Measurements from ENCODE around the gene OSBP2.

The OSBP2 gene

DNA sequence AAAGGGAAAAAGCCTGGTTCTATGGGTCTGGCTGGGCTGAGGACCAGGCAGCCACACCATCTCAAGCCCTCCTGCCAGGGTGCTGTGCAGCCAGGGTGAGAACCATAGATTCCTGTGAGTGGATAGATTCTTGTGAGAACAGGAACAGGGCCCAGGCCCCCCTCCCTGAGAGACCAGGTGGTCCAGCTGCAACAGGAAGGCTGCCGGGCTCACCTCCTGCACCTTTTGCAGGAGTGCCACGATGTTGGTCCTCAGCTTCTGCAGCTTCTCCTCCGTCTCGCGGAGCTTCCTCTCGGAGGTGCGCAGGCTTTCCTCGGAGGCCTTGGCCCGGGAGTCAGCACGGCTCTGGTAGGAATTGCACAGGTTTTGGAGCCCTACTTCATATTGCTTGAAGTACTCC lies 233.1 kb downstream of the OSBP2 start:
- no peak overlapping the region for H3K4me3 ChIP-seq (ENCODE audit: low read length)
- no peak for TF ChIP-seq ZNF274 (IDR thresholded peaks at IDR 0.05; ENCODE audit: low read depth, low read length)

DNA sequence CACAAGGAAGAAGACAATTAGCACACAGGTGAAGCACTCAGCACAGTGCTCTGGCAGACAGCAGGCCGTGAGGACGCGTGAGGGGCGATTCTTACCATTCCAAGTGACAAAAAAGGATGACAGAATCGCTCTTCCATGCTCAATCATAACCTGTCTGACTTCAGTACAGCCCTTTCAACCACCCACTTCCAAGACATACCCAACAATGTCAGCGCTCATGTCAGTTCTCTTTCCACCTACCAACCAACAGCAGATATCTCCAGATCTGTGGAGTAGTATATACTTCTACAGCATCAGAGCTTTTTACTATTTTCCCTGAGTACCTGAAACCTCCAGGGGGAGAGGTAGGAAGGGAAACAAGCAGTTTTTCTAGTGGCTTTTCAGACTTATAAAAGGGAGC lies 233.7 kb downstream of the OSBP2 start:
- no peak for TF ChIP-seq ZNF274 (IDR thresholded peaks at IDR 0.05; ENCODE audit: low read depth, low read length)
- no peak overlapping the region for H3K4me3 ChIP-seq (ENCODE audit: low read length)

DNA sequence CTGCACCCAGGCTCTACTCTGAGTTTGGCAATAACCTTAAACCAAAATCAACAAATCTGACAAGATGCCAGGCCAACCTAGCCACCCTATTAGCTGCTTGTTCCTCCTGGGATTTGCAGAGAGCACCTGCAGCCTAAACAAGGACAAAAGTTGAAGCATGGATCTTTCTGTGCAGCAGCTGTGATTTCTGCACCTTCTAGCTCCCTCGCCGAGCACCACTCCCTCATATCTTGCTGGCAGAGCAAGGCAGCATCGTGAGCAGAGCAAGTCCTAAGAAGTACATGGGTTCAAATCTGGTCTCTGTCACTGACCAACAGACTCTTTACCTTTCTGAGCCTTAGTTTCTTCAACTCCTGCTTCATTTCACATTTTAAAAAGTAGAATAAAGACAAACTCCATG lies 235.6 kb downstream of the OSBP2 start:
- no peak for TF ChIP-seq ZNF274 (IDR thresholded peaks at IDR 0.05; ENCODE audit: low read depth, low read length)
- H3K4me3 ChIP-seq (ENCODE audit: low read length), result no peak overlapping the region

DNA sequence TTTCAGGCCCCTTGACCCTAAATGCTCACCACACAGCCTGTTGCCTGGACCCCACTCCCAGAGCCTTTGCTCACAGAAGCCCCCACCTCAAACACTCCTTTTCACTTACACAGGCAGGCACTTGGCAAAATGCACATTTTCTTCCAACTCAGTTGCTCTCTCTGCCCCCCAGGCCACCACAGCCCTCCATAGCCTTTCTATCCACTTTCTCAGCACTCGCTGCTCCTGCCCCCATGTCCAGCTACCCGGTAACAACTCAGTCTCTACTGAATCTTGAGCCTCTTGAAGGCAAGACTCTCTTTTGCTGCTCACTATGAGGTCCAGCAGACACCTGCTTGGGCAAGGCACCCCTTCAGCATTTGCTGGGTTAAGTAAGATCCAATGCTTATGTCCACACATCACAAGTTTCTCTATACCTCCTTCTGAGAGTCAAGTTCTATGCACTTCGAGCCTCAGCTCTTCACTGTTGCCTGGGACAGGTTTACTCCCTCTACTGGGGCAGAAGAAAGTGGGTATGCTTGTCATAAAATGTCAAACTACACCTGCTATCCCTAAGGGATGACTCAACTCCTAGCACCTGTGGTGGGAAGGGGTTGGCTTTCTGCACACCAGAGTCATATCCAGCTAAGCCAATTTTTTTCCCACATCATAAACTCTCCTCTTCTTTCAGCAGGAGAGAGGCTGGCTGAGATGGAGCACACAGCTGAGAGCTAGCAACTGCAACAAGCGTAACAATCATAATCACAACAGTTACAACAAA lies 237.0 kb downstream of the OSBP2 start:
- no peak for TF ChIP-seq ZNF274 (IDR thresholded peaks at IDR 0.05; ENCODE audit: low read depth, low read length)
- no peak overlapping the region for H3K4me3 ChIP-seq (ENCODE audit: low read length)

DNA sequence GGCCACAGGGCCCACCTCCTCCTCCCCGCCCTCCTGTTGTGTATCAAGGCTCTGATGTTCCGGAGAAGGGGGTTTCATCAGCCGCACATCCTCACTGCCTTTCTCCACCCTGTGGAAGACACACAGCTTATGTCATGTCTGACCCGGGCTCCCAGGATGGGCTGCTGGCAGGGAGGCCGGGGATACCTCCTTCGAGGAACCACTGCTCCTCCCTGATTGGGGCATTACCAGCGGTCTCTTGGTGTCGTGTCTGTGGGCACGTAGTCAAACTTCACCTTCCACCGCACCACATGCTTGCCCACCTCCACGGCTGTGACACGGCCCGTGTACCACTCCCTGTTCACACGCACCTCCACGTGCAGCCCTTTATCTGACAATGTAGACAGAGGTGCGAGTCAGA lies 238.0 kb downstream of the OSBP2 start:
- no peak overlapping the region for H3K4me3 ChIP-seq (ENCODE audit: low read length)
- no peak for TF ChIP-seq ZNF274 (IDR thresholded peaks at IDR 0.05; ENCODE audit: low read depth, low read length)

DNA sequence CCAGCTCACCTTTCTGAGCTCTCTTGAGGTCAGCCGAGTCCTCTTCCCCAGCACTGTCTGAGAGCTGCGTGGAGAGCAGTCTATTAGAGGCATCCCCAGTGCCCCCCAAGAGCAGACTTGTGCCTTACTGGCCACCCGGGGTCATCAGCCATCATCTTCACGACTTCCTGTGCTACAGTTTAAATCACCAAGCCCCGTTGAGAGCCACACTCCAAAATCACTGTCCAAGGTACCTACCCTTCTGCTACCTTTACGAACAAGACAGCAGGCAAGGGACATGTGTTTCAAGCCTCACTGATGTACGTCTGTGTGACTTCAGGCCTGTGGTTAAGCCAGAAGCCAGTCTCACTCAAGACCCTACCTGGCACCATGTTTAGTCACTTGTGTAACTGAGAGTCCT lies 238.8 kb downstream of the OSBP2 start:
- H3K4me3 ChIP-seq (ENCODE audit: low read length), result no peak overlapping the region
- TF ChIP-seq ZNF274 (IDR thresholded peaks at IDR 0.05; ENCODE audit: low read depth, low read length), result no peak

DNA sequence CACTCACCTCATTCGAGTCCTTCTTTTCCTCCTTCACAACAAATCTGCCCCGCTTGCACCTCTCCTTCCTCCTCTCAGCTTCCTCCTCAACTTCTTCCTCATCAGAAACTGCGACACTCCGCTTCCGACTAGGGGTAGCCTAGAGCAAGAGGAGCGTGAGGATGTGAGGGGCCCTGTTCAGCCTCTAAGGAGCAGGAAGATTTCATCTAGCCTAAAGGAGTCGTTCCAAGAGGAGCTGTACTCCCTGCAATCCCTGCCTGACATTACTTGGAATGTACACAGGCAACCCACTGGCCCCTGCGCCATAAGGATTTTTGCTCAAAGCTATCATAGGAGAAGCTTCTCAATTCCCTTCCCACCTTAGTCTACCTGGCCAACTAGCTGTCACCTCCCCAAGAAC lies 239.4 kb downstream of the OSBP2 start:
- H3K4me3 ChIP-seq (ENCODE audit: low read length), result no peak overlapping the region
- TF ChIP-seq ZNF274 (IDR thresholded peaks at IDR 0.05; ENCODE audit: low read depth, low read length), result no peak

DNA sequence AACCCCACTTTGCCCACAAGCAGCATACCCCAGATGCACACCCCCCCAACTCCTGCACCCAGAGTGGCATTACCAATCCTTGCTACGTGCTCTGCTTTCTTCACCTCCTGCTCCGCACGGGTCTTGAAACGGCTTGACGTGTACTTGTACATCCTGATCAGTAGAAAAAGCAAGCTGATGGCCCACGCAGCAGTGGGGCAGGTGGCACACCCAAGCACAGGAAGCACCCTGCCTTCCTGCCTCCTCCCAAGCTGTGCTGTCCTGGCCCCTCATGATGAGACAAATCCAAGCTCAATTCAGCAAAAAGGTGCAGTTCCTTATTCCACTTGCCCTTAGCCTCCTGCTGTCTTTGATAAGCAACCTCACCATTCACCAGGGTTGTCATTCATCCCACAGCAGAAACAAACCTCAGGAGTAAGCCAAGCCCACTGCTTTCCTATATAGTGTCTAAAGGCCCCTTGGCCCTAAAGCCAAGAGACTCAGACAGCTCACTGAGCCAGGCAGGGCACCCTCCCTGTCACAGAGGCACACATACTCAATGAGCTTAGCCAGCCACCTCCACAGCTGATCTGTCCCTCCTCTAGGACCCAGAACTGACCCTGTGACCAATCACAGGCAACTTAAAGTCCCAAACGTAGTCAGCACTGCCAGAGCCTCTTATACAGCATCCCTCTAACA lies 246.2 kb downstream of the OSBP2 start:
- no peak for TF ChIP-seq ZNF274 (IDR thresholded peaks at IDR 0.05; ENCODE audit: low read depth, low read length)
- H3K4me3 ChIP-seq (ENCODE audit: low read length), result no peak overlapping the region

DNA sequence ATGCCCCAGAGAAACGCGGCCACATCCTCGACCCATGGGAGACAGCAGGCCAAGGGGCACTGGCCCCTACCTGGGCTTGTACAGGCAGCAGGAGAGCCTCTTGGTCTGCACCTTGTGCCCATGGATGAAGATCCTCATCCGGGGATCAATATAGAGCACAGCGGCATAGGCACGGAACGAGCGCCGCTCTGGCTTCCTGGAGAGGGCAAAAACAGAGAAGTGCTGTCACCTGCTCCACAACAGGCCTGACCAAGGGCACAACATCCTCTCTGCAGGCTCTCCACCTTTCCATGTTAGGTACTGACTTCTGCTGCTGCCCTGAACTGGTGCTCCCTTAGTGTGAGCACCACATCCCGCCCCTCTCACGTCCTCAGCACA lies 246.7 kb downstream of the OSBP2 start:
- no peak for TF ChIP-seq ZNF274 (IDR thresholded peaks at IDR 0.05; ENCODE audit: low read depth, low read length)
- no peak overlapping the region for H3K4me3 ChIP-seq (ENCODE audit: low read length)

DNA sequence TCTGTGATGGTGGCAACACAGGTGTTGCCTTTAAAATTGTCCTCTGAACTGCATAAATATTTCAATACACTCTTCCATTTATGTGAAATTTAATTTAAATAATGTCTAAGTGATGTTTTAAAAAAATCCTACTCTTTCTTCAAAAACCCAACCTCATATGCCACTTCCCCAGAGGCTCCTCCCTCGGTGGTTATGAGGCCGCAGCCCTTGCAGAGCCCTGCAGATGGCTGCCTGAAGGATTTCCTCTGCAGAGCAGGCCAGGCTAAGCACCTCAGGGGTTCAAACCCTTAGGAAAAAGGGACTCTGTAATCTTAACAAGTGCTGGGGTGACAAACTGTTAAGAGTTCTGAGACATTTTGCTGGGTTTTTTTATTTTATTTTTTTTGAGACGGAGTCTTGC lies 248.7 kb downstream of the OSBP2 start:
- no peak overlapping the region for H3K4me3 ChIP-seq (ENCODE audit: low read length)
- no peak for TF ChIP-seq ZNF274 (IDR thresholded peaks at IDR 0.05; ENCODE audit: low read depth, low read length)

DNA sequence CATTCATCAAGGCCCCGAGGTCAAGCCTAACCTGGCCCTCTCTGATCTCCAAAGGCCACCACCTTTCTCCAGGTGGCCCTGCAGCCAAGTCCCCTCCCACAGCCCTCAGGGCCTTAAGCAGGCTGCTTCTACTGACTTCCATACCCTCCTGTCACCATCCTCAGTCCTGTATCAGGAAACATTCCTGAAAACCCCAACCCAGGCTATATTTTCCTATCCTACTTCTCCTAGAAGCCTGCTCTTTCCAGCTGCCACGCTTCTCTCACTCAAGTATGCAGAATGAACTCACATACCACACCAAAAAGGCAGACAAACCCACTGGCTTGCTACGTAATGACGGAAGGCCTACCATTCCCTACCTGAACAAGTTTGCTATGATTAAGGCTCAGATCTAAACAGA lies 250.3 kb downstream of the OSBP2 start:
- no peak for TF ChIP-seq ZNF274 (IDR thresholded peaks at IDR 0.05; ENCODE audit: low read depth, low read length)
- H3K4me3 ChIP-seq (ENCODE audit: low read length), result no peak overlapping the region

DNA sequence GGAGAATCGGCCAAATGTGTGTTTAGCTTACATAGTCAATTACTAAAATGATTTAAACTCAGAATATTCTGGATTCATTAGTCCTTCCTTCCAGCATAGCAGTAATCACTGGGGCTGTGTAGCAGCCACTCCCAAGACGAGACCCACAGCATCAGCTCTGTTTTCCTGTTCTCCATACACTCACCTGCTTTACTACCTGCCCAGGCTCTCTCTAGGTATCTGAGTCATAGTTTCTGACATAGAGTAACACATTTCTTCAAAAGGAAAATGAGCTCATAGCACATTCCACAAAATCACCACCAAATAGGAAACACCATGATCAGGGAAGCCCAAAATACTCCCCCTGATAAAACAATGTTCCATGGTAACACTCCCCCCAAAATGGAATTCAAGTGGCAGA lies 251.0 kb downstream of the OSBP2 start:
- no peak overlapping the region for H3K4me3 ChIP-seq (ENCODE audit: low read length)
- TF ChIP-seq ZNF274 (IDR thresholded peaks at IDR 0.05; ENCODE audit: low read depth, low read length), result no peak

DNA sequence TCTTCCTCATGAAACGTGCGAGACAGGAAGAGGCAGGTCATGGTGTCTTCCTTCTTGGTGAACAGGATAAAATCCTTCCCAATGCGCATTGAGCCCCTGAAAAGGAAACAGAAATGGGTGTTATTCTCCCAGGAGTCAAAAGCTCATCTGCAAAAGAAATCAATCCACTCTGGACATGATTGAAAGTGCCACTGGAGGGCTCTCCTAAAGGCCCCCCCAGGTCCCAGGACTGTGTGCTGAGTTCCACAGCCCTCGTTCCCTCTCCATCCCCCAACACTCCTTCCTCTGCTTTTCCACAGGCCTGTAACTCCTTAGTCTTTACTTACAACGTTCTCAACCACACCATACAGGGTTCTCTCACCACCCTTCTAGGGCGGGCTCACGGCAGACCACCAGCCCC lies 251.7 kb downstream of the OSBP2 start:
- no peak overlapping the region for H3K4me3 ChIP-seq (ENCODE audit: low read length)
- no peak for TF ChIP-seq ZNF274 (IDR thresholded peaks at IDR 0.05; ENCODE audit: low read depth, low read length)

DNA sequence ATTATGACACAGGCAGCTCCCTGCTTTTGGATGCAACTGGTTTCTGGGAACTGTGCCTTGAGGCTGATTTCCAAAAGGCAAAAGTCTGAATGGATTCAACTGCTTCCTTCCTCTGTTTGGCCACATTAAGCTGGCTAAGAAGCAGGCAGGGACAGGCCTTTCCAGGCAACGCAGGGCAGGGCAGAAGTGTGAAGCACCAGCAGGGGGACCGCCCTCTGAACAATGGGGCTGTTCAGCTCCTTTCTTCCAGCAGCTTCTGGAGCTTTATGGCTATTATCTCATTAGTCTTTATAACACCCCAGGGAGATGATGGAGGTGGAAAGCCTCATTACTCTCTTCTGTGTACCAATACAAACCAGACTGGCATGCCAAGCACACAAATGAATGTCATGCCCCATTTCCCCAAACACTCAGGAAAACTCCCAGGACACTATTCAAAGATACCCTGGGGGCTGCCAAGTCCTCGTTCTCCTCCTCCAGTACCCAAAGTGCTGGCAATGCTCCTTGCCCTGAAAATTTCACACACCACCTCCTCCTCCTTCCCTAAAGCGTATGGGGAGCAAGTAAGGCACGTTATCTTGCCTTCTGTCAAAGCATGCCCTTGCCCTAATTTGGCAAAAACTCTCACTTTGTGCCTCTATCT lies 252.6 kb downstream of the OSBP2 start:
- TF ChIP-seq ZNF274 (IDR thresholded peaks at IDR 0.05; ENCODE audit: low read depth, low read length), result no peak
- H3K4me3 ChIP-seq (ENCODE audit: low read length), result no peak overlapping the region

DNA sequence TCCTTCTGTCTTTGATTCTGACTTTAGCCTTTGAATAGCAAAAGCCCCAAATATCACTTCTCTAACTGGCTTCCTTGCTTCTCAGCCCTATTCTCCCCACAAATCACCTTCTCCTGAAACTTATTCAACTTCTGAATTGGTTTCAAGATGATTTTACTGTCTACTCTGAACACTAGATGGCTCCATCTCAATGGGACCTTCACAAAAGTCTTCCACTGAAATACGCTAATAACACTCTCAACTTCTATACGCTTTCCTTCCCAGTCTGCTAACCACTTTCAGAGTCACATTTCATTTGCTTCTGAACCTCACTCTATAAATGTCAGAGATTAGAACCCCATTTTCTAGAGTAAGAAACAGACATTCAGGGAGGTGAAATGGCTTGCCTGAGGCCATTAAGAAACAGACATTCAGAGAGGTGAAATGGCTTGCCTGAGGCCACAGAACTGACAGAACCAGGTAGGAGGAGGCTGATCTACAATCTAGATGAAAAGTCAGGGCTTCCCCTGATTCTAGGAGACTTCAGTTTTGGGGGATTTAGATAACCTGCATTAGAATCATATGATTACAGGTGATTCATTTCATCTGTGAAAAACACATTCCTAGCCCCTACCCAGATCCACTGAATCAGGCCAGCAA lies 253.3 kb downstream of the OSBP2 start:
- no peak overlapping the region for H3K4me3 ChIP-seq (ENCODE audit: low read length)
- TF ChIP-seq ZNF274 (IDR thresholded peaks at IDR 0.05; ENCODE audit: low read depth, low read length), result no peak
